ENCODE data around the gene SPOP. TPM values are rescaled to one million over a fixed set of nuclear protein-coding genes. Genes with fewer than 3 reads are reported as not detected.

Gene SPOP
- total and polyA plus RNA-seq, 2 experiments from 2014 or later: 13.9 to 18.6 TPM

- peaks cover 36% of the 10 kb centered on the region for H3K27me3 ChIP-seq (ENCODE audit: insufficient read depth)
- peaks cover 33% of the 10 kb centered on the region for H3K27me3 Mint-ChIP-seq (ENCODE audit: insufficient read depth, low read depth, poor library complexity)
- no peak overlapping the region for H3K27ac Mint-ChIP-seq
- ATAC-seq: no peak
- H3K4me1 ChIP-seq (ENCODE audit: insufficient read depth): peaks cover 16% of the 10 kb centered on the region
- no peak for TF ChIP-seq ZNF114 (CRISPR knock-in tag; IDR thresholded peaks at IDR 0.05)
- TF ChIP-seq EZH2phosphoT487 (IDR thresholded peaks at IDR 0.05; ENCODE audit: unreplicated experiment): no peak
- no peak for TF ChIP-seq CTCF (conservative IDR thresholded peaks at IDR 0.05; ENCODE audit: low read depth in 2 of 2)
- no peak for TF ChIP-seq POLR2AphosphoS5 (IDR thresholded peaks at IDR 0.05; ENCODE audit: low read depth)
- TF ChIP-seq CREB1 (CRISPR knock-in tag; IDR thresholded peaks at IDR 0.05; ENCODE audit: low read depth): no peak
- no peak for TF ChIP-seq STAT1 (IDR thresholded peaks at IDR 0.05; ENCODE audit: unreplicated experiment)
- TF ChIP-seq ZNF462 (CRISPR knock-in tag; IDR thresholded peaks at IDR 0.05): no peak
- TF ChIP-seq ZNF331 (CRISPR knock-in tag; IDR thresholded peaks at IDR 0.05; ENCODE audit: low read depth): no peak
- TF ChIP-seq ETS1 (IDR thresholded peaks at IDR 0.05): no peak
- no peak for TF ChIP-seq JUNB (IDR thresholded peaks at IDR 0.05; ENCODE audit: unreplicated experiment)
- TF ChIP-seq REST (IDR thresholded peaks at IDR 0.05; ENCODE audit: unreplicated experiment): no peak
- no peak for TF ChIP-seq EZH2 (IDR thresholded peaks at IDR 0.05; ENCODE audit: low read depth, unreplicated experiment)
- no peak for TF ChIP-seq NANOG (IDR thresholded peaks at IDR 0.05; ENCODE audit: borderline replicate concordance)
- H3K36me3 Mint-ChIP-seq (ENCODE audit: low read depth): no peaks in the 10 kb centered on the region
- no peaks in the 10 kb centered on the region; the same call in 1 of the 2 replicates for H4K20me1 ChIP-seq (replicated peaks; ENCODE audit: insufficient read depth)
- H3F3A ChIP-seq (replicated peaks; ENCODE audit: low read depth): peaks cover 8% of the 10 kb centered on the region; the same call in 1 of the 2 replicates
- H3K4me3 Mint-ChIP-seq: peak overlapping the region; percentile 6; the same call in 1 of the 3 replicates
- no peak overlapping the region for H3K27ac ChIP-seq (ENCODE audit: low read depth)
- no peaks in the 10 kb centered on the region for H3K36me3 ChIP-seq (ENCODE audit: insufficient read depth)
- H3K9me3 Mint-ChIP-seq: no peaks in the 10 kb centered on the region
- no peaks in the 10 kb centered on the region for H3K79me2 ChIP-seq (replicated peaks; ENCODE audit: insufficient read depth)
- H3K4me3 ChIP-seq: no peak overlapping the region
- H3K4me1 Mint-ChIP-seq: peaks cover 31% of the 10 kb centered on the region
- H2AFZ ChIP-seq: no peak overlapping the region
- DNase-seq (ENCODE audit: low spot score): no peak
- no peak overlapping the region for H3K4me2 ChIP-seq
- H3K9me2 ChIP-seq (ENCODE audit: insufficient read depth): no peaks in the 10 kb centered on the region
These were observed 104.2 kb downstream of the SPOP start for GRCh38 chr17:49573510-49574322.

Measured in GM23338 (cell line).